SW 1271 (cell line): Measurements from ENCODE around the gene RGS12.

Experiments used
- DNase-seq, 2 experiments: peaks; one replicate each; lab custom pipeline; 2025; lab: John Stamatoyannopoulos, UW

RGS12 gene

DNA sequence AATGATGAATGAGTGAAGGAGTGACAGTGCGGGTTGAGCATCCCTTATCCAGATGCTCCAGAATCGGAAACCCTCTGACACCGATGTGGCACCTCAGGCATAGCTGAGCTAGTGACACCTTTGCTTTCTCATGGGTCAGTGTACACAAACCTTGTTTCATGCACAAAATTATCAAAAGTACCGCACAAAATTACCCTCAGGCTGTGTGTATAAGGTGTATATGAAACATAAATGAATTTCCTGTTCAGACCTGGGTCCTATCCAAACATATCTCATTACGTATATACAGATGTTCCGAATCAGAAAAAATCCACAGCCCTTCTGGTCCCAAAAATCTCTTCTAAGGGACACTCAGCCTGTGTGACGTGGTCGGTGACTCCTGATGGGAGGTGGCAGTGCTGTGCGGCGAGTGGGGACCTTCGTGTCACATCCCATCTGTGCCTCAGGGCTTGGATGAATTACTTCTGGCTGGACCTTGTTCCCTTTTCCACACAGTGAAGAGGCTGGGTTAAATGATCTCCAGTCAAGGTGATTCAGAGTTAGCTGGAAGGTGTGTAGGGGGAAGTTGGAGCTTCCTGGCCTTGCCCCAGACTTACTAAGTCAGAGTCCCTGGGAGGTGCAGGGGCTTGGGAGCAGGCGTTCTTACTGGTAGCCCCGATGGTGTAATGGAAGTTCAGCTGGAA is 18.8 kb downstream of the RGS12 start:
- DNase-seq: no peak

DNA sequence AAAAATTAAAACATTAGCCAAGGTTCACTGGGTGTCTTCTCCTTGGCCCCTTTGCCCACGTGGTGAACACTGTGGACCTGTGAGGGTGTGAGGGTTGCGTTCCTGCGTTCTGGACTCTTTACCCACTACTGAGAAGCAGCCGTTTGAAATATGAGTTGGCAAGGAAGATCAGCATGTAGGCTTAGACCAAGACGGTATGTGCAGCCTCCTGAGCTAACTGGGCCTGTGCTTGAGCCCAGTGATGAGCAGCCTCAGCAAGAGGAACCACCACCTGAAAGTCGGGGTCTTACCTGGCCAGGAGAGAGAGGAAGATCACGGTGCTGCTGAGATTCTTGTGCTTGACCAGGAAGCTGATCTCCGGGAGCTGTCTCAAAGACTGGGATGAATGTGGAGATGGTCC is 19.5 kb downstream of the RGS12 start:
- no peak for DNase-seq

DNA sequence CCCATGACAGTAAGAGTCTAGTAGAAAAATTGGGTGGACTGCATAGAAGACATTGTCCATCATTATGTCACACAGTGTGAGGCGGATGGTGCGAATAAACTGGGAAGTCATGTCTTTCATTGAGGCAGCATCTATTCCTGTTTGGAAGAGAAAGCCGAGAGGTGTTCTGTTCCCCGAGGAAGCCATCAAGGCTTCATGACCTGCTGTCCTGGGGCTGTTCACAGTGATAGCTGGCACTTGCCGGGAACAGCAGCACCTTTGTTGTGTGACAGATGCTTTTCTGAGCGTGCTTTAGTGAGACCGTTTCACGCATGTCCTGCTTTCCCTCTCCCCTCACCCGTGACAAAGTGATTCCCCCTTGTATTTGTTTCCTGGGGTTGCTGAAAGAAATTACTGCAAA is 20.3 kb downstream of the RGS12 start:
- no peak for DNase-seq

DNA sequence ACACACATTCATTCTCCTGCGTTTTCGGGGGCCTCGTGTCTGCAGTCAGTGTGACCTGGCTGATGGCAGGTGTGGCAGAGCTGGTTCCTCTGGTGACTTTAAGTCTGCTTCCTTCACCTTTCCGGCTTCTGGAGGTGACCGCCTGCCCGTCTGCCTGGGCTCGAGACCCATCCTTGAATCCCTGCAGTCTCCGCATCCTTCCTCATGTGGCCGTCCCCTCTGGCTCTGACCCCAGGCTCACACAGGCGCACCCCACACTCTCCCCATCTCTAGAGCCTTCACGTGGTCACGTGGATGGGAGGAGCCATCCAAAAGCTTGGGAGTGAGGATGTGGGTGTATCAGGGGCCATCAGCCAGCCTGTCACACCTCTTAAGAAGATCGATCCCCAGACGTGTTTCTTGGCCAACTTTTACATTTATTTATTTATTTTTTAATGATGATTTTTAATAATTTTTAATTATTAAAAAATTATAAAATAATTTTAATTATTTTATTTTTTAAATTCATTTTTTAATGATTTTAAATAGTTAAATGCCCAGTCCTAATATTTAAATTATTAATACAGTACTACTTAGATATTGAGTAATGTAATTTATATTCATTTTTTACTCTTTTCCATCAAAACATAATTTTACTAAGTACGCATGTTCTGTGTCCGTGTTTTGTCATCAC is 20.9 kb downstream of the RGS12 start:
- no peak for DNase-seq

DNA sequence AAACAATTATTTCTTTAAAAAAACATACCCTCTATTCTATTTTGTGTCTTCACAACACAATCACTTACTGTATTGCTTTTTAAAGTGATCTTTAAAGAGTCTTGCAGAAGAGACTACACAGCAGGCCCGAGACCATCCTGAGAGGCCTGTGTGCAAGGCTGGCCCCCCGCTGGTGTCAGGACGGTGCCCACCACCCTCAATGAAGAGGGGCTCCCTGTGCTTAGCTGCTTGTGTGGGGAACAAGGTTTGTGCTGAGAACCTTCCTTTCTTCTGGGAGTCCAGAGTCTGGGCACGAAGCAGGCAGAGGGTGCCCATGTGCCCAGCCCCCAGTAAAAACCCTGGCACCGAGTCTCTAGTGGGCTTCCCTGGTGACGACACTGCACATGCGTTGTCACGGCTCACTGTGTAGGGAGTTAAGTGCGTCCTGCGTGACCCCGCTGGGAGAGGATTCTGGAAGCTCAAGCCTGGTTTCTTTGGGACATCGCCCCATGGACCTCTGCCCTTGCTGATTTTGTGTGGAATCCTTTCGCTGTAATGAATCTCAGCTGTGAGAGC is 22.0 kb downstream of the RGS12 start:
- no peak for DNase-seq

DNA sequence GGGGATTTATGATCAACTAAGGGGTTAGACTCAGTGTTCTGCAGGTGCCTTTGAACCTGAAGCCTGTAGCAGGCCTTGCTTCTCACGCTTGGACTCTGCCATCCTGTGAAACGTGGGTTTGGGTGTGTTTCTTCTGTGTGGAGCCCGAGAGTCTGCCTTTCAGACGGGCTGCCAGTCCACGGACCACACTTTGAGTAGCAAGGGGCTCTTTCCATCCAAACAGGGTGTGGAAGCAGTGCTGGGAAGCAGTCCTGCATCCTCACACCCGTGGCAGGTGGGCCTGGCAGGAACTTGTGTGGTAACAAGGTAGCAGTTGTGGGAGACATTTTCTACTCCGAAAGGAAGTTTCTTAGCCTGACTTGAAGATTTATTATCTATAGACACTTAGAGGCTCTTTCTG is 22.7 kb downstream of the RGS12 start:
- no peak for DNase-seq

DNA sequence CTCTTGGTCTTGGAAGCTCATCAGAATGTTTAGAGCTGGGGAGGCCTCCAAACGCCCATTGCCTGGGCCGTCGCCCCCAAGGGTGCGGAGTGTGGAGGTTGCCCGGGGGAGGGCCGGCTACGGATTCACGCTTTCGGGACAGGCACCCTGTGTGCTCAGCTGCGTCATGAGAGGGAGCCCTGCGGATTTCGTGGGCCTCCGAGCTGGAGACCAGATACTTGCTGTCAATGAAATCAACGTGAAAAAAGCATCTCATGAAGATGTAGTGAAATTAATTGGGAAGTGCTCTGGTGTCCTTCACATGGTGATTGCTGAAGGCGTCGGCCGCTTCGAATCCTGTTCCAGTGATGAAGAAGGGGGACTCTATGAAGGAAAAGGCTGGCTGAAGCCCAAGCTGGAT is 23.3 kb downstream of the RGS12 start:
- no peak for DNase-seq

DNA sequence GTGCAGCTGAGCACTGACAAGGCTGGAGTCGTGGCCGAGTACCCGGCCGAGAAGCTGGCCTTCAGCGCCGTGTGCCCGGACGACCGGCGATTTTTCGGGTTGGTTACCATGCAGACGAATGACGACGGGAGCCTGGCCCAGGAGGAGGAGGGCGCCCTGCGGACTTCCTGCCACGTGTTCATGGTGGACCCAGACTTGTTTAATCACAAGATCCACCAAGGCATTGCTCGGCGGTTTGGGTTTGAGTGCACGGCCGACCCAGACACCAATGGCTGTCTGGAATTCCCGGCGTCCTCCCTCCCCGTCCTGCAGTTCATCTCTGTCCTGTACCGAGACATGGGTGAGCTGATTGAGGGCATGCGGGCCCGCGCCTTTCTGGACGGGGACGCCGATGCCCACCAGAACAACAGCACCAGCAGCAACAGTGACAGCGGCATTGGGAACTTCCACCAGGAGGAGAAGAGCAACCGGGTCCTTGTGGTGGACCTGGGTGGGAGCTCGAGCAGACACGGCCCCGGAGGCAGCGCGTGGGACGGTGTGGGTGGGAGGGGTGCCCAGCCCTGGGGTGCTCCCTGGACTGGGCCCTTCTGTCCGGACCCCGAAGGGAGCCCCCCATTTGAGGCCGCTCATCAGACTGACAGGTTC is 24.3 kb downstream of the RGS12 start:
- no peak for DNase-seq

DNA sequence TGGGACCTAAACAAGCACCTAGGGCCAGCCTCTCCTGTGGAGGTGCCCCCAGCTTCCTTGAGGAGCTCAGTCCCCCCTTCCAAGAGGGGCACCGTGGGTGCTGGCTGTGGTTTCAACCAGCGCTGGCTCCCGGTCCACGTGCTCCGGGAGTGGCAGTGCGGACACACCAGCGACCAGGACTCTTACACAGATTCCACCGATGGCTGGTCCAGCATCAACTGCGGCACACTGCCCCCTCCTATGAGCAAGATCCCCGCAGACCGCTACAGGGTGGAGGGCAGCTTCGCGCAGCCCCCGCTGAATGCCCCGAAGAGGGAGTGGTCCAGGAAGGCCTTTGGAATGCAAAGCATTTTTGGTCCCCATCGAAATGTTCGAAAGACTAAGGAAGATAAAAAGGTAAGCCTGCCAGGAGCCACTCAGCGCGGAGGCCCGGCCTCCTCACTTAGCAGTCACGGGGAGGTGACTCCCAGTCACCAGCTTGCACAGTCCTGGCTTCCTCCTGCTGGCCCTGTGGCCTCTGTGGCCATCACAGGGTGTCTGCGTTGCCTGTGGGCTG is 24.9 kb downstream of the RGS12 start:
- no peak for DNase-seq

DNA sequence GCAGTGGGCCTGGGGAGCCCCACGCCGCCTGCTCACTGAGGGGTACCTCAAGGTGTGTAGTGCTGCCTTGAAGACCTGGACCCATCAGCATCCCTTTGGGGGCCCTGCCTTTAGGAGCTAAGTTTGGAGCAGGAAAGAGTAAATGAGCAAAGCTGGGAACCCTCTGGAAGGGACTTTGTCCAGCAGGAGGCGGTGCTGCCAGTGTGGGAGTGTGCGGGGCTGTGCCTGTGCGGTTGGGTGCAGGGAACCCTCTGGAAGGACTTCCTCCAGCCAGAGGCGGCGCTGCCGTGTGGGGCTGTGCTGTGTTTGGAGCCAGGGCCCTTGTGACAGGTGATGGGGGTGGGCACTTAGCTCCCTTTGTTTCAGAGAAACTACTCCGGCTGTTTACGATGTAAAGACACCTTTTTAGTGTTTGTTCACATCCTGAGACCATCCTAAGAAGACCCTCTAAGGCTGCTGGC is 25.8 kb downstream of the RGS12 start:
- DNase-seq: no peak

DNA sequence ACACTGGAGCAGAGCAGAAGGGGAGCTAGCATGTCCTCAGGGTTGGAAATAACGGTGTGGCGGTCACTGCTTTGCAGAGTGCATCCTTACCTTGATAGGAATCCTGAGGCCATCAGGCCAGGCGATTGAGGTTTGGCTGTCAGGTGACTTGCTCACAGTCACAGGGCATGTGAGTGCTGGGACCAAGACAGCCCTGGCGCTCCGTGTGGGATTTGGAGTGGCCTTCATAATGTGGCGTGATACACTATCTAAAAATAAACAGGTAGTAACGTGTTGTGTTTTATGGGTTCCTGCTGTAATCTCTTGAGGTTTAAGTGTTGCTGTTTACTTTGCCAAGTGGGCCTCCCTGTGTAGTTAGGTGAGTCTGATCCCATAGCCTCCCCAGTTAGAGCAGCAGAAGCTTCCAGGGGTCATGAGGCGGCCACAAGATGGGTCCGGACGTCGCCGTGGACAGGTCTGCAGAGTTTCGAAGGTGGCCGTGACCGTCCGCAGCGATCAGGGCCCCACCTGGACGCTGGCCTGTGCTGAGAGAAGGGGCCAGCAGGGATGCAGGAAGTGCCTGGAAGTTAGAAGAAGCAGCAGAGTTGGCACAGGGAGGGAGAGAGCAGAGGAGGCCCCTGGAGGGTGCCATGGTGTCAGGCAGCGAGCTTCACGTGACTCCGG is 27.7 kb downstream of the RGS12 start:
- no peak for DNase-seq

DNA sequence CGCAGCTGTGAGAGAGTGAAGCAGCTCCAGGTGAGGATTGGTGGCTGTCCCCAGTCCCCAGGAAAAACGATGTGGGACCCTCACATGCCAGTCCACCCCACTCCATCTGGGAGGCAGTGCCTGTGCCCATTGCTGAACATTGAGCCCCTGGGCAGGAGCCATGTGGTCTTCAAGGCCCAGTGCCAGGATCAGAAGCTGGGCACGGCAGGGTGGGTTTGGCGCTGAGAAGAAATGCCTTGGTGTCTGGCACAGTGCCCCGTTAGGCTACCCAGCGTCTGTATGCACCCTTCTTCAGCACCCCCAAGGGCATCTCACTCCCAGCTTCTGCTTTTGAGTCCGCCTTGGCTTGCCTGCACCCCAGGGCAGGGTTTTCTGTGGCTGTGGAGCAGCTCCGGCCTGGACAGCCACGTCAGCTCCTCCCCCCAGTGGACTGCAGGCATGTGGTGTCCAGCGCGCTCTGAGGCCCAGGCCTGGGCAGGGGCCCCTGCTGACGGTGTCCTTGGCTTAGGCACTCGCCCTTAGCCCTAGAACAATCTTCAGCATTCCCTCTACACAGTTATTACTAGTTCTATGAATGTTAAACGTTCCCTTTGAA is 28.6 kb downstream of the RGS12 start:
- DNase-seq: no peak

DNA sequence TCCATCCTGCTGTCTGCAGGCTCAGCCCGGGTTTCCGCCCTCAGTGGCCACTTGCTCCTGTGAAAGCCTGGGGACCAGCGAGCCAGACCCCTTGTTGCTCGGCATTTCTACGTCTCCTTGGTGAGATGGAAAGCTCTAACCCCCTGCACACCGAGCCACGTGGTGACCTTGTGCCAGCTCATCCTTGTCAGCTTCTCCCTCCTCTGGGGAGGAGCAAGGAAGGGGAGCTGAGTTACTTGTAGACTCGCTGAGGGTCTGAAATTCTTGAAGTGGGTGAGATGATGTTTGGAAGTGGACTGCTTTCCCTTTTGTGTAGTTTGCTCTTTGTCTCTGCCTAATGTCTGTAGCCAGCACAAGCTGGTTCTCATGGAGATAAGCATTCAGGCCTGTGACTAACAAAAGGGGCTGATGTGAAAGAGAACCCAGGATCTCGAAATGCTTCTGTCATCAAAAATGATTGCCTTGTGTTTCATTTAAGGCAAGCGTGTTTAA is 29.3 kb downstream of the RGS12 start:
- no peak for DNase-seq

DNA sequence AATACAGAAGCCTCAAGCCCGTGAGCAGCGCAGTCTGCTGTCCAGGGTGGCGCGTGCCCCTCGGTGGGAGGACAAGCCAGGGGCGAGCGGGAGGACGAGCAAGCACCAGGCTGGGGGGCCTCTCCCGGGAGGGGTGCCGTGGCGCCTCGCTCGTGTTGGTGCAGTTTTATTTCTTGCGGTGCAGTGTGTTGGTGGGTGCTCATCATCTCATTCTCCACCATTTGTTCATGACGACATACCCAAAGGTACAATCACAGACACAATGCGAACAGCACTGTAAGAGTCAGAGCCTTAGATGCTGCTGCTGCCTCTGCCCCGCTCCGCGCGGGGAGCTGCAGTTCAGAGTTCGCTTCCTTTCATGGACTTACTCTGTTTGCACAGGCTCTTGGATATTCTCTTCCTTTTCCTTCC is 30.3 kb downstream of the RGS12 start:
- DNase-seq: no peak

DNA sequence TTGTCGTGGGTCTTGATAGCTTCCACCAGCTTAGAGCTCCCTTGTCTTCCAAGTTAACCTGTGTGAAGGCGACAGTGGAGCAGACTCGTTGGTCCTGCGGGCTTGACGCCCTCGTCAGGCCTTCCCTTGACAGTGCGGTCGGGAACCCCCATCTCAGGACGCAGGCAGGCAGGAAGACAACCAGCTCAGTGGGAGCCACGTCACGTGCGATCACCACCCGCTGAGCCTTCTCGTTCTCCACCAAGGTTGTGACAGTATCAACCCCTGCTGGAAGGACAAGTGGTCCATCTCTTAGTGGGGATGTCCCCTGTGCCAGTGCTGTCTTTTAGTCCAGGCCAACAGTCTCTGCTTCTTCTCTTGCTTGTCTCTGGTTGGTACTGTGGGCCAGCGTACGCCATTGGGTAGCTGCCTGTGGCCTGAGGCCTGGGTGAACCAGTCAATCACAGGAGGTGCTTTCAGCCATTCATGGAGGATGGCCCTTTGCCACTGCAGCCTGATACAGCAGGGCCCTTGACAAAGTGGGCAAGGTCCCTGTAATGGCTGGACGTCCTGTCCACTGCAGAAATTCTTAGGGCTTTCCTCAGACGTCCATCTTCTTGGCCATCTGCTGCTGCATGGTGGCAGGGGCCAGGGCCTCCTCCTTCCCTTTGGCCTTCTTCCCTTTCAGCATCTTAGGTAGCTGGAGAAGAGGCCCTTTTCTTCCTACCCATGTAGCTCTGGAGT is 31.4 kb downstream of the RGS12 start:
- no peak for DNase-seq

DNA sequence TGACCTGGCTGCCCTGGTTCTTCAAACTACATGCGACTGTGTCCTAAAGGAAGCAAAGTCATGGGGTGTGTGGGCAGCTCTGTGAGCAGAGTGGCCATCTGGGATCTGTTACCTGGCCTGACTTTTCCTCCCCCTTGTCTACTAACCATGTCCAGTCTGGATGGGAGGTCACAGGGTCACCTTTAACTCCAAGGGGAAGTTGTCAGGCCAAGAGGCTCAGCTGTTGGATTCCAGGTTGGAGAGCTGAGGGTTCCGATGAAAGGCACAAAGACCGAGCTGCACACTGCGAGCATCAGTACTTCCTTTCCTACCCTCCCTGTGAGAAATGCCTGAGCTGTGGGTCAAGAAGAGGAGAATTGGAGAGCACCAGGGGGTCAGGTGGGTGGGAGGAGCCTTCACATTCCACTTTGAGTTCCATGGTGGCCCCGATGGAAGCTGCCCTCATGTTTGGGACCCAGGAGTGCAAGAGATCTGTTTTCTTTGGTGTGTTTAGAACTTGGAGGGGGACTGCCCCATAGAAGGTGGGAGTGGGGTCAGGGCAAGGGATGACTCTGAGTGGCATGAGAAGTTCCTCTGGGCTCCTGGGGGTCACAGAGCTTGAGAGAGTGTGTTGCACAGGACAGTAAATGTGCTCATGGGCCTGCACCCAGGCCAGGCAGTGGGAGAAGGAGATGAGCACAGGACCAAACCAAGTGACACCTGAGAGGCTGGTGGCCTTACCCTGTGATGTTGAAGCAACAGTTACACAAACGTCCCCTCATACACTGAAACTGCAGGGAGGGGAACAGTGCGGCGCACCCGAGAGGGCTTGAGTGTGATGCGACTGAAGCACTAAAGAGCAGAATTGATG is 36.2 kb downstream of the RGS12 start:
- DNase-seq: no peak

DNA sequence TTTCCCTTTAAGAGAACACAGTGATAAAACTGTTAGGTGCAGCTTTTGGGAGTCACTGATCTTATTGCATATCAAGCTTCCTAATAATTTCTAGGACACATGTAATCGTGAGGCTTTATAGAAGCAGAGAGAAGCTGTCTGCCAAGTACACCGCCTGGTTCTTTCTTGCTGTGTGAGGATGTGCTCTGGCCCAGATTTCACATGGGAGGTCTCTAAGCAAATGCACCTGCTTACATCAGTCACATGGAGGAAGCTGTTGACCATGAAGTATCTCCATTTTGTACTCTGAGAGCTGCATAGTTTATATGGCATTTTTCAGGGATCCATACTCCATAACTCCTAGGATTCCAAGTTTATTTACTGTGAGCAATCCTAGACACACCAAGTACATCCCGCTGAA is 37.1 kb downstream of the RGS12 start:
- no peak for DNase-seq

DNA sequence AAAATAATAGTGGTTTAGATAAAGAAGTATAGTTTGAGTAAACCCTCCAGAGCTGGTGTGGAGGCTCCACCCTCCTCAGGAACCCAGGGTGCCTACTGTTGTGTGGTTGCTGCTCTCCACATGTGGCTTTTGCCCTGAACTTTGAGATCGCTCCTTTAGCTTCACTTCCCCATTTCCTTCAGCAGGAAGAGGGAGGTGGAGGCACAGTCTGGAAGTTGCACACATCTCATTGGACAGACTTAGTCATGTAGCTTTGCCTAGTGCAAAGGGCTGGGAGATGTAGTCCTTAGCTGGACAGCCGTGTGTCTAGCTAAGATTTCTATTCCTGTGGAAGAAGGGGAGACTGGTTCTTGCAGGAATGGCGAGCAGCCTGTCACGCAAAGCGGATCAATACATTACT is 37.9 kb downstream of the RGS12 start:
- no peak for DNase-seq

DNA sequence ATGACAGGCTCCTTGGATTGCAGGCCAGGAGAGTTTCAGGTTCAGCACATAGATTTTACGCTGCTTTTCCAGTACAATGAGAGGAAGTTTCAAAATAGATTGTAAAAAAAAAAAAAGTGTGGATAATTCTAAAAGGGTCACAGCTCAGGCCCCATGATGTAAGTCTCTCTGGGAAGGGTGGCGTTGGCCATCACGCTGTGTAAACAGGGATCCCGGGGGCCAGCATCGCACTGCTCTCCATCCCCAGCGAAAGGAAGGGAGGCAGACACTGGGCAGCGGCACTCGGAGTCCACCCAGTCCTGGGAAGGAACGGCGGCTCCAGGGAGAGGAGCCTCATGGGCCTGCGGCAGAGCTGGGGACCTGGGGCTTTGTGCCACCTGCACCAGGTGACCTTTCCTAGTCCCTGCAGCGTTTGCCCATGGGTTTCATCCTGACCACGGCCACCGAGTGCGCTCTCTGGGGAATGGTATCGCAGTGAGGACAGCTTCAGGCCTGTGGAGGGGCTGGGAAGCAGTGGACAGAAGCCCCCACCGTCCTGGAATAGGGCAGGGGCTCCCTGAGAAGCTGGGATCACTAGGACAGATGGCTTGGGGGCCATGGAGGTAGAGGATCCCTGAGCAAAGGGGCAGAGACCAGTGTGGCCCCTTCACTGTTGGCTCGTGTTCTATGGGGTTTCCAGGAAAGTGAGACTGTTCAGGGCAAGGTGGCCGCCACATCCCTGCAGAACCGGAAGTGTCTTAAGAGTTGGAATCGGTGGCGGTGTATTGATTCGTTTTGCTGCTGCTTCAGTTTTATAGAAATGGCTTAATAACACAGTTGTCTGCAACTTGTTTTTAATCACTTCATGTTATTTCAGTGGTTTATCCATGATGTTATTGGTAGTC is 38.9 kb downstream of the RGS12 start:
- no peak for DNase-seq
